Measurements from ENCODE around the gene GMDS. TPM values are rescaled to one million over a fixed set of nuclear protein-coding genes. Genes with fewer than 3 reads are reported as not detected.

Gene GMDS
- total RNA-seq, 4 donors from 2014 or later, result 197 to 375 (median 215) TPM

- TF ChIP-seq POLR2A (IDR thresholded peaks at IDR 0.05) (no peak), CTCF (IDR thresholded peaks at IDR 0.05) (no peak)
- H3K4me3 ChIP-seq, result no peak overlapping the region
- H3K9me3 ChIP-seq, result no peaks in the 10 kb centered on the region
- no peak for DNase-seq
- no peaks in the 10 kb centered on the region for H3K27me3 ChIP-seq
- peaks cover 0 to 5% (median 0%) of the 10 kb centered on the region in 4 donors for H3K4me1 ChIP-seq
- H3K36me3 ChIP-seq, result no peaks in the 10 kb centered on the region
- H3K27ac ChIP-seq, result no peak overlapping the region
Observed at GRCh38 chr6:1586256-1586655, 659.1 kb downstream of the GMDS start.

GRCh38 chr6:1585669-1586049, 659.7 kb downstream of the GMDS start:
- H3K4me1 ChIP-seq, result peaks cover 0 to 5% (median 0%) of the 10 kb centered on the region in 4 donors
- DNase-seq, result no peak
- H3K27me3 ChIP-seq, result no peaks in the 10 kb centered on the region
- H3K4me3 ChIP-seq, result no peak overlapping the region
- no peaks in the 10 kb centered on the region for H3K9me3 ChIP-seq
- no peak overlapping the region for H3K27ac ChIP-seq
- TF ChIP-seq CTCF (IDR thresholded peaks at IDR 0.05), result no peak
- TF ChIP-seq POLR2A (IDR thresholded peaks at IDR 0.05), result no peak
- H3K36me3 ChIP-seq, result no peaks in the 10 kb centered on the region

- Histone ChIP-seq H3K36me3 (no peaks in the 10 kb centered on the region), H3K4me3 (no peak overlapping the region), H3K27ac (no peak overlapping the region), H3K4me1 (peaks cover 0 to 5% (median 0%) of the 10 kb centered on the region in 4 donors), H3K27me3 (no peaks in the 10 kb centered on the region), H3K9me3 (no peaks in the 10 kb centered on the region)
- DNase-seq, result no peak
- TF ChIP-seq CTCF (IDR thresholded peaks at IDR 0.05), result no peak
- no peak for TF ChIP-seq POLR2A (IDR thresholded peaks at IDR 0.05)
Observed at GRCh38 chr6:1584996-1585668, 660.3 kb downstream of the GMDS start.

GRCh38 chr6:1584146-1584545, 661.3 kb downstream of the GMDS start:
- Histone ChIP-seq H3K27ac (no peak overlapping the region), H3K4me1 (no peaks in the 10 kb centered on the region), H3K9me3 (no peaks in the 10 kb centered on the region), H3K36me3 (no peaks in the 10 kb centered on the region), H3K4me3 (no peak overlapping the region), H3K27me3 (no peaks in the 10 kb centered on the region)
- no peak for TF ChIP-seq POLR2A (IDR thresholded peaks at IDR 0.05)
- no peak for TF ChIP-seq CTCF (IDR thresholded peaks at IDR 0.05)
- DNase-seq, result no peak

- Histone ChIP-seq H3K27me3 (no peaks in the 10 kb centered on the region), H3K4me1 (no peaks in the 10 kb centered on the region), H3K9me3 (no peaks in the 10 kb centered on the region), H3K4me3 (no peak overlapping the region), H3K27ac (no peak overlapping the region), H3K36me3 (no peaks in the 10 kb centered on the region)
- no peak for TF ChIP-seq POLR2A (IDR thresholded peaks at IDR 0.05)
- TF ChIP-seq CTCF (IDR thresholded peaks at IDR 0.05), result no peak
- DNase-seq, result no peak
Observed at GRCh38 chr6:1581120-1581991, 664.0 kb downstream of the GMDS start.

Measured in Peyer's patch (tissue), 4 donors.